SK-N-SH treated with all-trans-retinoic acid at 6 μM for 48 hours (cell line): ENCODE data around the gene NCBP2L.

Experiments
- ESRRG ChIP-seq: fragments of 250-450 bp; sonication (Bioruptor Pico); IDR thresholded peaks from 2 replicates; pipeline ENCODE4 v1.6.1; 2021; ENCODE audit warnings: mild to moderate bottlenecking
- RARB ChIP-seq: fragments of 250-450 bp; sonication (Bioruptor Pico); IDR thresholded peaks from 2 replicates; pipeline ENCODE4 v1.8.0; 2021; ENCODE audit warnings: mild to moderate bottlenecking, moderate library complexity
- ZC3H10 ChIP-seq: fragments of 250-450 bp; sonication (Bioruptor Pico); IDR thresholded peaks from 2 replicates; pipeline ENCODE4 v1.5.1; 2021; ENCODE audit warnings: mild to moderate bottlenecking, moderate library complexity
- ZFP30 ChIP-seq: fragments of 450-650 bp; formaldehyde crosslinking; IDR thresholded peaks from 2 replicates; pipeline ENCODE4 v1.5.0; 2022; ENCODE audit warnings: mild to moderate bottlenecking, moderate library complexity
- ZNF565 ChIP-seq: fragments of 450-650 bp; formaldehyde crosslinking; conservative IDR thresholded peaks from 2 replicates; pipeline ENCODE4 v1.5.0; 2020; ENCODE audit warnings: low read depth, mild to moderate bottlenecking, moderate library complexity

GRCh38 chrX:107836958-107837357 is 59.4 kb downstream of the NCBP2L start:
- TF ChIP-seq ZC3H10 (CRISPR knock-in tag) = no peak
- no peak for TF ChIP-seq ZFP30
- no peak for TF ChIP-seq ZNF565 (CRISPR knock-in tag)
- TF ChIP-seq RARB (CRISPR knock-in tag) = no peak
- TF ChIP-seq ESRRG = no peak
